HEK293 (cell line): ENCODE results near the gene BEND7.

Experiments used
- CTCF ChIA-PET: fragments of 350-600 bp; formaldehyde crosslinking; extraction: SDS; loops from one replicate; lab custom pipeline; 2021; ENCODE audit warnings: antibody characterized with exemption; lab: Yijun Ruan, JAX
- POLR2A ChIA-PET: fragments of 300-600 bp; formaldehyde crosslinking; extraction: SDS; loops from one replicate; lab custom pipeline; 2020; ENCODE audit warnings: antibody characterized with exemption, inconsistent platforms; lab: Yijun Ruan, JAX
- H3K27ac ChIP-seq: fragments of 200-500 bp; sonication (Bioruptor generic); 2 replicates; pipeline ENCODE4 v1.5.1; 2014; ENCODE audit warnings: low read depth, low read length, control low read depth, inconsistent platforms; ENCODE audit errors: extremely low read depth
- H3K36me3 ChIP-seq, 2 experiments: fragments of 200-500 bp in 1 of 2; sonication (Bioruptor generic) in 1 of 2; 1 replicate in 1 of 2; 2 replicates in 1 of 2; pipeline ENCODE4 v1.5.1; 2014 to 2017; ENCODE audit warnings: inconsistent platforms in 2 of 2, low read length in 2 of 2; ENCODE audit not compliant: control insufficient read depth in 2 of 2, insufficient read depth in 1 of 2
- H3K4me1 ChIP-seq: fragments of 200-500 bp; sonication (Bioruptor generic); 2 replicates; pipeline ENCODE4 v1.5.1; 2014; ENCODE audit warnings: mild to moderate bottlenecking, low read length, inconsistent platforms; ENCODE audit not compliant: control insufficient read depth, insufficient read depth
- H3K4me3 ChIP-seq: 2 replicates; pipeline ENCODE4 v1.5.1; 2011; ENCODE audit warnings: low read depth, mild to moderate bottlenecking, control low read depth, low read length, moderate library complexity
- H3K9me3 ChIP-seq: fragments of 200-500 bp; sonication (Bioruptor generic); 2 replicates; pipeline ENCODE4 v1.5.1; 2014; ENCODE audit warnings: low read depth, low read length, inconsistent platforms; ENCODE audit not compliant: control insufficient read depth, insufficient read depth
- EGR2 ChIP-seq: fragments of 450-650 bp; formaldehyde crosslinking; IDR thresholded peaks from 2 replicates; pipeline ENCODE4 v1.5.1; 2016; ENCODE audit warnings: low read depth, missing biosample characterization, missing genetic modification characterization
- REPIN1 ChIP-seq: fragments of 450-650 bp; formaldehyde crosslinking; IDR thresholded peaks from 2 replicates; pipeline ENCODE4 v1.5.1; 2017; ENCODE audit warnings: missing biosample characterization, missing genetic modification characterization, low read depth
- SCRT1 ChIP-seq: fragments of 450-650 bp; formaldehyde crosslinking; IDR thresholded peaks from 2 replicates; pipeline ENCODE4 v1.5.1; 2016; ENCODE audit warnings: missing biosample characterization, missing genetic modification characterization, borderline replicate concordance
- SCRT2 ChIP-seq: fragments of 450-650 bp; formaldehyde crosslinking; IDR thresholded peaks from 2 replicates; pipeline ENCODE4 v1.5.1; 2016; ENCODE audit warnings: missing biosample characterization, missing genetic modification characterization
- WT1 ChIP-seq: fragments of 450-650 bp; formaldehyde crosslinking; IDR thresholded peaks from 2 replicates; pipeline ENCODE4 v1.5.1; 2016; ENCODE audit warnings: missing biosample characterization, missing genetic modification characterization
- YY1 ChIP-seq: fragments of 450-650 bp; formaldehyde crosslinking; IDR thresholded peaks from 2 replicates; pipeline ENCODE4 v1.5.1; 2018; ENCODE audit warnings: missing biosample characterization, missing genetic modification characterization
- ZBTB17 ChIP-seq: fragments of 450-650 bp; formaldehyde crosslinking; IDR thresholded peaks from 2 replicates; pipeline ENCODE4 v1.5.1; 2016; ENCODE audit warnings: missing biosample characterization, missing genetic modification characterization
- ZFP69B ChIP-seq: fragments of 450-650 bp; formaldehyde crosslinking; IDR thresholded peaks from 2 replicates; pipeline ENCODE4 v1.5.1; 2016; ENCODE audit warnings: missing biosample characterization, missing genetic modification characterization
- ZIC2 ChIP-seq: fragments of 450-650 bp; formaldehyde crosslinking; IDR thresholded peaks from 2 replicates; pipeline ENCODE4 v1.5.1; 2016; ENCODE audit warnings: missing biosample characterization, missing genetic modification characterization
- ZNF10 ChIP-seq: fragments of 450-650 bp; formaldehyde crosslinking; IDR thresholded peaks from 2 replicates; pipeline ENCODE4 v1.5.1; 2017; ENCODE audit warnings: missing biosample characterization, missing genetic modification characterization
- ZNF132 ChIP-seq: fragments of 450-650 bp; formaldehyde crosslinking; IDR thresholded peaks from 2 replicates; pipeline ENCODE4 v1.5.1; 2017; ENCODE audit warnings: missing biosample characterization, missing genetic modification characterization, borderline replicate concordance
- ZNF2 ChIP-seq: fragments of 450-650 bp; formaldehyde crosslinking; IDR thresholded peaks from 2 replicates; pipeline ENCODE4 v1.5.1; 2016; ENCODE audit warnings: missing biosample characterization, missing genetic modification characterization
- ZNF214 ChIP-seq: fragments of 450-650 bp; formaldehyde crosslinking; IDR thresholded peaks from 2 replicates; pipeline ENCODE4 v1.5.1; 2017; ENCODE audit warnings: missing biosample characterization, mild to moderate bottlenecking, missing genetic modification characterization, borderline replicate concordance
- ZNF223 ChIP-seq: fragments of 450-650 bp; formaldehyde crosslinking; IDR thresholded peaks from 2 replicates; pipeline ENCODE4 v1.5.1; 2016; ENCODE audit warnings: missing biosample characterization, missing genetic modification characterization
- ZNF24 ChIP-seq: fragments of 450-650 bp; formaldehyde crosslinking; IDR thresholded peaks from 2 replicates; pipeline ENCODE4 v1.5.1; 2016; ENCODE audit warnings: missing biosample characterization, missing genetic modification characterization
- ZNF302 ChIP-seq: fragments of 450-650 bp; formaldehyde crosslinking; IDR thresholded peaks from 2 replicates; pipeline ENCODE4 v1.5.1; 2016; ENCODE audit warnings: missing biosample characterization, missing genetic modification characterization, low read depth
- ZNF350 ChIP-seq: fragments of 450-650 bp; formaldehyde crosslinking; IDR thresholded peaks from 2 replicates; pipeline ENCODE4 v1.5.0; 2017; ENCODE audit warnings: missing biosample characterization, mild to moderate bottlenecking, missing genetic modification characterization
- ZNF423 ChIP-seq: fragments of 450-650 bp; formaldehyde crosslinking; IDR thresholded peaks from 2 replicates; pipeline ENCODE4 v1.5.1; 2016; ENCODE audit warnings: missing biosample characterization, missing genetic modification characterization
- ZNF548 ChIP-seq: fragments of 450-650 bp; formaldehyde crosslinking; IDR thresholded peaks from 2 replicates; pipeline ENCODE4 v1.5.1; 2016; ENCODE audit warnings: missing biosample characterization, missing genetic modification characterization
- ZNF549 ChIP-seq: fragments of 450-650 bp; IDR thresholded peaks from 2 replicates; pipeline ENCODE4 v1.5.1; 2018; ENCODE audit warnings: missing biosample characterization, missing genetic modification characterization, mild to moderate bottlenecking, inconsistent platforms, moderate library complexity
- ZNF561 ChIP-seq: fragments of 450-650 bp; IDR thresholded peaks from 2 replicates; pipeline ENCODE4 v1.5.1; 2018; ENCODE audit warnings: missing biosample characterization, missing genetic modification characterization, borderline replicate concordance
- ZNF600 ChIP-seq: fragments of 450-650 bp; formaldehyde crosslinking; IDR thresholded peaks from 2 replicates; pipeline ENCODE4 v1.5.1; 2016; ENCODE audit warnings: missing biosample characterization, missing genetic modification characterization
- ZNF658 ChIP-seq: fragments of 450-650 bp; formaldehyde crosslinking; IDR thresholded peaks from 2 replicates; pipeline ENCODE4; 2016; ENCODE audit warnings: missing biosample characterization, missing genetic modification characterization
- ZNF76 ChIP-seq: fragments of 450-650 bp; formaldehyde crosslinking; IDR thresholded peaks from 2 replicates; pipeline ENCODE4; 2016; ENCODE audit warnings: low read depth, missing biosample characterization, missing genetic modification characterization, borderline replicate concordance
- ZNF792 ChIP-seq: fragments of 450-650 bp; formaldehyde crosslinking; IDR thresholded peaks from 2 replicates; pipeline ENCODE4 v1.5.1; 2016; ENCODE audit warnings: missing biosample characterization, missing genetic modification characterization
- ZNF843 ChIP-seq: fragments of 450-650 bp; formaldehyde crosslinking; IDR thresholded peaks from 2 replicates; pipeline ENCODE4 v1.5.1; 2016; ENCODE audit warnings: missing biosample characterization, missing genetic modification characterization
- TF ChIP-seq, protein P1 (sequence below): fragments of 450-650 bp; formaldehyde crosslinking; IDR thresholded peaks from 2 replicates; pipeline ENCODE4 v1.5.1; 2017; ENCODE audit warnings: missing biosample characterization, missing genetic modification characterization
- TF ChIP-seq, protein P2 (sequence below): fragments of 450-650 bp; formaldehyde crosslinking; IDR thresholded peaks from 2 replicates; pipeline ENCODE4 v1.5.1; 2017; ENCODE audit warnings: missing biosample characterization, missing genetic modification characterization
- TF ChIP-seq, protein P3 (sequence below): fragments of 450-650 bp; formaldehyde crosslinking; IDR thresholded peaks from 2 replicates; pipeline ENCODE4 v1.5.1; 2016; ENCODE audit warnings: missing biosample characterization, missing genetic modification characterization

Gene BEND7

DNA sequence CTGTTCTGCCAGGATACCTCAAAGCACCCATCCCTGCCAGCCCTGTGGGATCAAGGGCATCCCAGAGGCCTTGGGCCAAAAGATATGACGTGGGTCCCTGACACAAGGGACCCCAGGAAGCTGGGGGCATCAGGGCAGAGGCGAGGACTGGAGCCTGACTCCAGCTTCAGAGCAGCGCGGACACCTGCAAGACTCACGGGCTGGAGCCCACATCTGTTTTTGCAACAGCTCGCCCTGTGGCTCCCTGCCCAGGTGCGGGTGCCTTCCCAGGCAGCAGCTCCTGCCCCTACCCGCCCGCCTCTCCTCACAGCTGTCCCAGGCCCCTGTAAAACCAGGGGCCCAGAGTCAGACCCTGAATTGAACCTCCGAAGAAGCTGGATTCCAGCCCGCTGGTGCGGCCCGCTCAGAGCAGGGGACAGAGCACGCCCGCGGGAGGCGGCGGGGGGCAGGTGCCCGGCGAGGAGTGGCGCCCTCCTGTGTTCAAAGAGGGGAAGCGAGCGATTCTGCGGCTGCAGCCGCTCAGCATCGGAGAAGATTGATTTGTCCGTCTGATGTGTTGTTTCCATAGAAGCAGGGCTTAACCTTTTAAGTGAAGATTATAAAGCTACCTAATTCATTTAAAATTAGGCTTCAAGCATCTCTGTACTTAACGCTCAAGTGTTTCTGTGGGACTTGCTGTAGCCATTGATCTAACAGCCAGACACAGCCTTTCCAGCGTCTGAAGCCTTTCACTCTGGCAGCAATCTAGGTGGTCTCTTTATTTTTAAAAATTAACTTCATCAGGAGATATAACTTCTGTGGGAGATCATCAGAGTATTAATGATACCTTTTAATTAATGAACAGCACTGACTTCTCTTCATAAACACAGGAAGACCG is 88.4 kb downstream of the BEND7 start (continued):
- TF ChIP-seq ZNF561 (tag by site-specific recombination) (peak; percentile 23; the same call in 1 of the 2 replicates), ZNF548 (no peak)

DNA sequence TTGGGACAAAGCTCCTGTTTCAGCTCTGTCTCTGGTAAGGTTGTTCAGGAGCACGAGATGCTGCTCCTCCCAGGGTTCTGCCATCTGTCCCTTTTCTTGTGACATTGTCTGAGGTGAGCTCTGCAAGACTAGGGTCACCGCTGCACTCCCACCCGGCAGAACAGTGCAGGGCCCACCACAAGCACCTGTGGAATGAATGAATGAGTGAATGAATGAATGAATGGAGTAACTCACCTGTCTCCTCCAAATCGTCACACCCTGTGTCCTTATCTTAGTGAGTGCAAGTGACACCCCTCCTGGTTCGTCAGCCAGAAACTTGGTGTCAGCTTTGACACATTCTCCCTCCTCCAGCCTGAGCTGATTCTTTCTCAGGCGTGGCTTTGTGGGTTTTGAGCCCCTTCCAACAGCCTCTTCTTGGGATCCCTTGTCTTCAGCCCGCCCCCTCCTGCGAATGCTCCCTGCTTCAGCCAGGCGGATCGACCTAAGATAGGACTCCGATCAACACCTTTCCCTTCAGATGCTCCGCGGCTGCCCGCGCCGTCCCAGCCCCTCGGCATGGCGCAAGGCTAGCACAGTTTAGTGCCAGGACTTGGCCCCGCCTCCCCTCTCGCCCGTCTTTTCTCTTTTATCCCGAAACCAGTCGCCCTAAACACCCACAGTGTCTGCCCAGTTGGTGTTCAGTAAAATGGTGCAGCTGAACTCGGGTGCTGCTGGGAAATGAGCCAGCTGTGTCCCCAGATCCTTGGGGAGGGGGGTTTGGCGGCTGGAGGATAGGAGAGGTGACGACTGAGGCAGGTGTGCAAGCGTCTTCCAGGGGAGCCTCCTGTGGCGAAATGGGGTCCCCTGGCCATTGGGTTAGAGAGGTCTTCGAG is 89.3 kb downstream of the BEND7 start:
- H3K4me3 ChIP-seq = no peak overlapping the region
- ChIA-PET POLR2A (interaction anchor here (1.6 kb wide), 1 partner anchor 68 kb away, joined by 6 read pairs; no protein-coding TSS in a partner anchor), CTCF (interaction anchor here (0.5 to 7.1 kb wide), 33 partner anchors 8 to 195 kb away, joined by 3 to 138 read pairs (median 4); partner anchors contain the start of gene PRPF18)
- no peaks in the 10 kb centered on the region for H3K36me3 ChIP-seq
- H3K4me1 ChIP-seq = no peaks in the 10 kb centered on the region
- no peaks in the 10 kb centered on the region for H3K9me3 ChIP-seq
- H3K27ac ChIP-seq = no peak overlapping the region
- no peak for TF ChIP-seq REPIN1
- no peak for TF ChIP-seq ZNF549 (tag by site-specific recombination)
- no peak for TF ChIP-seq ZFP69B
- TF ChIP-seq ZNF658 (tag by site-specific recombination) = no peak
- TF ChIP-seq ZNF24 = peak; percentile 80
- TF ChIP-seq, protein P1, sequence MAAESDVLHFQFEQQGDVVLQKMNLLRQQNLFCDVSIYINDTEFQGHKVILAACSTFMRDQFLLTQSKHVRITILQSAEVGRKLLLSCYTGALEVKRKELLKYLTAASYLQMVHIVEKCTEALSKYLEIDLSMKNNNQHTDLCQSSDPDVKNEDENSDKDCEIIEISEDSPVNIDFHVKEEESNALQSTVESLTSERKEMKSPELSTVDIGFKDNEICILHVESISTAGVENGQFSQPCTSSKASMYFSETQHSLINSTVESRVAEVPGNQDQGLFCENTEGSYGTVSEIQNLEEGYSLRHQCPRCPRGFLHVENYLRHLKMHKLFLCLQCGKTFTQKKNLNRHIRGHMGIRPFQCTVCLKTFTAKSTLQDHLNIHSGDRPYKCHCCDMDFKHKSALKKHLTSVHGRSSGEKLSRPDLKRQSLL (tag by site-specific recombination) = no peak
- TF ChIP-seq ZNF223 (tag by site-specific recombination) = no peak
- peak; percentile 72 for TF ChIP-seq SCRT2 (tag by site-specific recombination)
- TF ChIP-seq ZNF214 (tag by site-specific recombination) = no peak
- TF ChIP-seq, protein P2, sequence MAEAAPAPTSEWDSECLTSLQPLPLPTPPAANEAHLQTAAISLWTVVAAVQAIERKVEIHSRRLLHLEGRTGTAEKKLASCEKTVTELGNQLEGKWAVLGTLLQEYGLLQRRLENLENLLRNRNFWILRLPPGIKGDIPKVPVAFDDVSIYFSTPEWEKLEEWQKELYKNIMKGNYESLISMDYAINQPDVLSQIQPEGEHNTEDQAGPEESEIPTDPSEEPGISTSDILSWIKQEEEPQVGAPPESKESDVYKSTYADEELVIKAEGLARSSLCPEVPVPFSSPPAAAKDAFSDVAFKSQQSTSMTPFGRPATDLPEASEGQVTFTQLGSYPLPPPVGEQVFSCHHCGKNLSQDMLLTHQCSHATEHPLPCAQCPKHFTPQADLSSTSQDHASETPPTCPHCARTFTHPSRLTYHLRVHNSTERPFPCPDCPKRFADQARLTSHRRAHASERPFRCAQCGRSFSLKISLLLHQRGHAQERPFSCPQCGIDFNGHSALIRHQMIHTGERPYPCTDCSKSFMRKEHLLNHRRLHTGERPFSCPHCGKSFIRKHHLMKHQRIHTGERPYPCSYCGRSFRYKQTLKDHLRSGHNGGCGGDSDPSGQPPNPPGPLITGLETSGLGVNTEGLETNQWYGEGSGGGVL (tag by site-specific recombination) = no peak
- no peak for TF ChIP-seq ZNF843 (tag by site-specific recombination)
- TF ChIP-seq ZIC2 (tag by site-specific recombination) = peak; percentile 53
- no peak for TF ChIP-seq ZNF2 (tag by site-specific recombination)
- TF ChIP-seq ZNF76 (tag by site-specific recombination) = peak; percentile 71; the same call in 1 of the 2 replicates
- 0 out of 2 replicates have a peak, but pooled peaks have one; percentile 48 for TF ChIP-seq SCRT1 (tag by site-specific recombination)
- TF ChIP-seq ZNF302 (tag by site-specific recombination) = no peak
- no peak for TF ChIP-seq WT1 (tag by site-specific recombination)
- TF ChIP-seq, protein P3, sequence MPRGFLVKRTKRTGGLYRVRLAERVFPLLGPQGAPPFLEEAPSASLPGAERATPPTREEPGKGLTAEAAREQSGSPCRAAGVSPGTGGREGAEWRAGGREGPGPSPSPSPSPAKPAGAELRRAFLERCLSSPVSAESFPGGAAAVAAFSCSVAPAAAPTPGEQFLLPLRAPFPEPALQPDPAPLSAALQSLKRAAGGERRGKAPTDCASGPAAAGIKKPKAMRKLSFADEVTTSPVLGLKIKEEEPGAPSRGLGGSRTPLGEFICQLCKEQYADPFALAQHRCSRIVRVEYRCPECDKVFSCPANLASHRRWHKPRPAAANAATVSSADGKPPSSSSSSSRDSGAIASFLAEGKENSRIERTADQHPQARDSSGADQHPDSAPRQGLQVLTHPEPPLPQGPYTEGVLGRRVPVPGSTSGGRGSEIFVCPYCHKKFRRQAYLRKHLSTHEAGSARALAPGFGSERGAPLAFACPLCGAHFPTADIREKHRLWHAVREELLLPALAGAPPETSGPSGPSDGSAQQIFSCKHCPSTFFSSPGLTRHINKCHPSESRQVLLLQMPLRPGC (tag by site-specific recombination) = no peak
- TF ChIP-seq ZNF600 (tag by site-specific recombination) = 0 out of 2 replicates have a peak, but pooled peaks have one; percentile 15
- TF ChIP-seq ZNF792 (tag by site-specific recombination) = no peak
- TF ChIP-seq YY1 = no peak
- TF ChIP-seq ZNF132 (tag by site-specific recombination) = no peak
- TF ChIP-seq ZBTB17 = peak; percentile 82
- no peak for TF ChIP-seq ZNF10 (tag by site-specific recombination)
- TF ChIP-seq ZNF423 (tag by site-specific recombination) = no peak
- no peak for TF ChIP-seq EGR2 (tag by site-specific recombination)
- TF ChIP-seq ZNF350 (tag by site-specific recombination) = no peak
